WTC11 (cell line): Measurements from ENCODE around the gene RASGRP4. TPM values are rescaled to one million over a fixed set of nuclear protein-coding genes. Genes with fewer than 3 reads are reported as not detected.

Experiments used
- ATAC-seq: fragments of 200-7000 bp; cut with Tn5 transposase; 2 replicates; pipeline ENCODE4 v1.10.0; 2021; ENCODE audit warnings: mild to moderate bottlenecking, moderate library complexity
- CTCF ChIA-PET: fragments of 300-600 bp; sonication (Branson Sonifier 250); formaldehyde crosslinking; loops from one replicate; lab custom pipeline; 2021; ENCODE audit warnings: antibody characterized with exemption; lab: Charles Lee
- POLR2A ChIA-PET: fragments of 350-600 bp; sonication (Branson Sonifier 250); formaldehyde crosslinking; loops from one replicate; lab custom pipeline; 2021; ENCODE audit warnings: antibody characterized with exemption; lab: Charles Lee
- DNase-seq: peaks from one replicate; pipeline ENCODE4 v3.0.0; 2021; ENCODE audit warnings: low spot score
- H3K27ac Mint-ChIP-seq: 2 replicates; pipeline ENCODE4 v1.8.0; 2021; ENCODE audit warnings: mixed read lengths
- H3K27me3 Mint-ChIP-seq: 2 replicates; pipeline ENCODE4 v1.8.0; 2021; ENCODE audit warnings: low read depth, mild to moderate bottlenecking, moderate library complexity, mixed read lengths
- H3K36me3 Mint-ChIP-seq: 2 replicates; pipeline ENCODE4 v1.8.0; 2021; ENCODE audit warnings: mixed read lengths
- H3K4me1 Mint-ChIP-seq: 2 replicates; pipeline ENCODE4 v1.8.0; 2022; ENCODE audit warnings: mixed read lengths
- H3K4me3 Mint-ChIP-seq: 2 replicates; pipeline ENCODE4 v1.8.0; 2021; ENCODE audit warnings: mild to moderate bottlenecking, moderate library complexity, mixed read lengths
- H3K9me3 Mint-ChIP-seq: 2 replicates; pipeline ENCODE4 v1.8.0; 2021; ENCODE audit warnings: mixed read lengths
- GTF2I ChIP-seq: fragments of 250-450 bp; sonication (Bioruptor Pico); conservative IDR thresholded peaks from 2 replicates; pipeline ENCODE4 v1.4.0; 2021; ENCODE audit warnings: mild to moderate bottlenecking
- HMGA2 ChIP-seq: fragments of 250-450 bp; sonication (Bioruptor Pico); IDR thresholded peaks from 2 replicates; pipeline ENCODE4 v1.4.0; 2021; ENCODE audit warnings: mild to moderate bottlenecking, moderate library complexity
- JUN ChIP-seq: sonication (generic); formaldehyde crosslinking; IDR thresholded peaks from 2 replicates; pipeline ENCODE4 v1.8.0; 2023; ENCODE audit warnings: mild to moderate bottlenecking, missing genetic modification reagents
- MYBL2 ChIP-seq: sonication (generic); formaldehyde crosslinking; IDR thresholded peaks from 2 replicates; pipeline ENCODE4 v1.8.1; 2023; ENCODE audit warnings: mild to moderate bottlenecking, moderate library complexity, missing genetic modification reagents
- NFYB ChIP-seq: sonication (generic); formaldehyde crosslinking; conservative IDR thresholded peaks from 2 replicates; pipeline ENCODE4 v1.8.0; 2022; ENCODE audit warnings: low read depth, missing genetic modification reagents
- RORB ChIP-seq: fragments of 250-450 bp; sonication (Bioruptor Pico); IDR thresholded peaks from 2 replicates; pipeline ENCODE4 v1.9.0; 2021; ENCODE audit warnings: mild to moderate bottlenecking
- SP1 ChIP-seq: sonication (generic); formaldehyde crosslinking; conservative IDR thresholded peaks from 2 replicates; pipeline ENCODE4 v1.8.1; 2022; ENCODE audit warnings: missing genetic modification reagents
- ZNF416 ChIP-seq: fragments of 250-450 bp; sonication (Bioruptor Pico); IDR thresholded peaks from 2 replicates; pipeline ENCODE4 v1.9.0; 2021; ENCODE audit warnings: mild to moderate bottlenecking, inconsistent platforms
- total RNA-seq: library from RNA; stranded (reverse); gene quantifications from 3 replicates; pipeline ENCODE4 v1.2.3, GENCODE V29; 2021
- TF ChIP-seq, protein P1 (sequence below): sonication (generic); formaldehyde crosslinking; IDR thresholded peaks from 2 replicates; pipeline ENCODE4 v1.8.0; 2022; ENCODE audit warnings: mild to moderate bottlenecking, missing genetic modification reagents
- TF ChIP-seq, protein P2 (sequence below): sonication (generic); formaldehyde crosslinking; IDR thresholded peaks from 2 replicates; pipeline ENCODE4 v1.8.1; 2023; ENCODE audit warnings: mild to moderate bottlenecking, moderate library complexity, missing genetic modification reagents
- TF ChIP-seq, protein P3 (sequence below): fragments of 200-600 bp; IDR thresholded peaks from 2 replicates; pipeline ENCODE4 v1.8.0; 2022; ENCODE audit warnings: antibody characterized with exemption
- TF ChIP-seq, protein P4 (sequence below): sonication (generic); formaldehyde crosslinking; IDR thresholded peaks from 2 replicates; pipeline ENCODE4 v1.8.1; 2023; ENCODE audit warnings: mild to moderate bottlenecking, missing genetic modification reagents, moderate library complexity
- TF ChIP-seq, protein P5 (sequence below): sonication (generic); formaldehyde crosslinking; IDR thresholded peaks from 2 replicates; pipeline ENCODE4 v1.8.1; 2022; ENCODE audit warnings: mild to moderate bottlenecking, missing genetic modification reagents, moderate library complexity, borderline replicate concordance
- TF ChIP-seq, protein P6 (sequence below): sonication (generic); formaldehyde crosslinking; IDR thresholded peaks from 2 replicates; pipeline ENCODE4 v1.8.0; 2022; ENCODE audit warnings: mild to moderate bottlenecking, missing genetic modification reagents

Gene RASGRP4
- total RNA-seq, 1 experiment from 2014 or later = 2.5 TPM

DNA sequence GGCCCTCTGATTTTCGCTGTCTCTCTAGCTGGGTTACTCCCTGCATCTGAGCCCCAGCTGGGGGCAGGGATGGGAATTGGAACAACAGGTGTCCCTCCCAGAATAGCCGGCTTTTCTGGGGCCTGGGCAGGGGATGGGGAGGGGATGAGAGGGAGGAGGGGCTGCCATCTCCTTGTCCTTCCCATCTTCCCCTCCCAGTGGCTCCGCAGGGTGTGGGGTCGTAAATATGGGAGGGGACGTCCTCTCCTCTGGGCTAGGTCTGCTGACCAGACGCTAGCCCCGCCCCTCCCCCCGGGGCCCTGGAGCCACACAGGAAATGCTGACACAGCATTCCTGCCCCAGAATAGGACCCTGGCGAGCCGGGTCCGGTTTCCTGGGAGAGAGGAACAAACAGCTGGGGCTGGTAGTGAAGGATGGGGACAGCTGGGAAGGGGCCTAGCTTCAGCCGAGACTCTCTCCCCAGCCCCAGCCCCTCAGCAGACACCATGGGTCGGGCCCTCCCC, 8.6 kb upstream of the RASGRP4 start (continued):
- TF ChIP-seq, protein P1, sequence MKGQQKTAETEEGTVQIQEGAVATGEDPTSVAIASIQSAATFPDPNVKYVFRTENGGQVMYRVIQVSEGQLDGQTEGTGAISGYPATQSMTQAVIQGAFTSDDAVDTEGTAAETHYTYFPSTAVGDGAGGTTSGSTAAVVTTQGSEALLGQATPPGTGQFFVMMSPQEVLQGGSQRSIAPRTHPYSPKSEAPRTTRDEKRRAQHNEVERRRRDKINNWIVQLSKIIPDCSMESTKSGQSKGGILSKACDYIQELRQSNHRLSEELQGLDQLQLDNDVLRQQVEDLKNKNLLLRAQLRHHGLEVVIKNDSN (CRISPR knock-in tag) = peak; percentile 46; the same call in 1 of the 2 replicates
- TF ChIP-seq, protein P2, sequence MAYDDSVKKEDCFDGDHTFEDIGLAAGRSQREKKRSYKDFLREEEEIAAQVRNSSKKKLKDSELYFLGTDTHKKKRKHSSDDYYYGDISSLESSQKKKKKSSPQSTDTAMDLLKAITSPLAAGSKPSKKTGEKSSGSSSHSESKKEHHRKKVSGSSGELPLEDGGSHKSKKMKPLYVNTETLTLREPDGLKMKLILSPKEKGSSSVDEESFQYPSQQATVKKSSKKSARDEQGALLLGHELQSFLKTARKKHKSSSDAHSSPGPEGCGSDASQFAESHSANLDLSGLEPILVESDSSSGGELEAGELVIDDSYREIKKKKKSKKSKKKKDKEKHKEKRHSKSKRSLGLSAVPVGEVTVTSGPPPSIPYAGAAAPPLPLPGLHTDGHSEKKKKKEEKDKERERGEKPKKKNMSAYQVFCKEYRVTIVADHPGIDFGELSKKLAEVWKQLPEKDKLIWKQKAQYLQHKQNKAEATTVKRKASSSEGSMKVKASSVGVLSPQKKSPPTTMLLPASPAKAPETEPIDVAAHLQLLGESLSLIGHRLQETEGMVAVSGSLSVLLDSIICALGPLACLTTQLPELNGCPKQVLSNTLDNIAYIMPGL (CRISPR knock-in tag) = no peak
- TF ChIP-seq, protein P3, sequence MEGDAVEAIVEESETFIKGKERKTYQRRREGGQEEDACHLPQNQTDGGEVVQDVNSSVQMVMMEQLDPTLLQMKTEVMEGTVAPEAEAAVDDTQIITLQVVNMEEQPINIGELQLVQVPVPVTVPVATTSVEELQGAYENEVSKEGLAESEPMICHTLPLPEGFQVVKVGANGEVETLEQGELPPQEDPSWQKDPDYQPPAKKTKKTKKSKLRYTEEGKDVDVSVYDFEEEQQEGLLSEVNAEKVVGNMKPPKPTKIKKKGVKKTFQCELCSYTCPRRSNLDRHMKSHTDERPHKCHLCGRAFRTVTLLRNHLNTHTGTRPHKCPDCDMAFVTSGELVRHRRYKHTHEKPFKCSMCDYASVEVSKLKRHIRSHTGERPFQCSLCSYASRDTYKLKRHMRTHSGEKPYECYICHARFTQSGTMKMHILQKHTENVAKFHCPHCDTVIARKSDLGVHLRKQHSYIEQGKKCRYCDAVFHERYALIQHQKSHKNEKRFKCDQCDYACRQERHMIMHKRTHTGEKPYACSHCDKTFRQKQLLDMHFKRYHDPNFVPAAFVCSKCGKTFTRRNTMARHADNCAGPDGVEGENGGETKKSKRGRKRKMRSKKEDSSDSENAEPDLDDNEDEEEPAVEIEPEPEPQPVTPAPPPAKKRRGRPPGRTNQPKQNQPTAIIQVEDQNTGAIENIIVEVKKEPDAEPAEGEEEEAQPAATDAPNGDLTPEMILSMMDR = no peak
- TF ChIP-seq ZNF416 (CRISPR knock-in tag) = no peak
- no peak for TF ChIP-seq HMGA2 (CRISPR knock-in tag)
- TF ChIP-seq, protein P4, sequence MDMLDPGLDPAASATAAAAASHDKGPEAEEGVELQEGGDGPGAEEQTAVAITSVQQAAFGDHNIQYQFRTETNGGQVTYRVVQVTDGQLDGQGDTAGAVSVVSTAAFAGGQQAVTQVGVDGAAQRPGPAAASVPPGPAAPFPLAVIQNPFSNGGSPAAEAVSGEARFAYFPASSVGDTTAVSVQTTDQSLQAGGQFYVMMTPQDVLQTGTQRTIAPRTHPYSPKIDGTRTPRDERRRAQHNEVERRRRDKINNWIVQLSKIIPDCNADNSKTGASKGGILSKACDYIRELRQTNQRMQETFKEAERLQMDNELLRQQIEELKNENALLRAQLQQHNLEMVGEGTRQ (CRISPR knock-in tag) = peak; percentile 62; the same call in 1 of the 2 replicates
- TF ChIP-seq, protein P5, sequence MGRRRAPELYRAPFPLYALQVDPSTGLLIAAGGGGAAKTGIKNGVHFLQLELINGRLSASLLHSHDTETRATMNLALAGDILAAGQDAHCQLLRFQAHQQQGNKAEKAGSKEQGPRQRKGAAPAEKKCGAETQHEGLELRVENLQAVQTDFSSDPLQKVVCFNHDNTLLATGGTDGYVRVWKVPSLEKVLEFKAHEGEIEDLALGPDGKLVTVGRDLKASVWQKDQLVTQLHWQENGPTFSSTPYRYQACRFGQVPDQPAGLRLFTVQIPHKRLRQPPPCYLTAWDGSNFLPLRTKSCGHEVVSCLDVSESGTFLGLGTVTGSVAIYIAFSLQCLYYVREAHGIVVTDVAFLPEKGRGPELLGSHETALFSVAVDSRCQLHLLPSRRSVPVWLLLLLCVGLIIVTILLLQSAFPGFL (CRISPR knock-in tag) = no peak
- TF ChIP-seq JUN (CRISPR knock-in tag) = no peak
- TF ChIP-seq NFYB (CRISPR knock-in tag) = no peak
- TF ChIP-seq, protein P6, sequence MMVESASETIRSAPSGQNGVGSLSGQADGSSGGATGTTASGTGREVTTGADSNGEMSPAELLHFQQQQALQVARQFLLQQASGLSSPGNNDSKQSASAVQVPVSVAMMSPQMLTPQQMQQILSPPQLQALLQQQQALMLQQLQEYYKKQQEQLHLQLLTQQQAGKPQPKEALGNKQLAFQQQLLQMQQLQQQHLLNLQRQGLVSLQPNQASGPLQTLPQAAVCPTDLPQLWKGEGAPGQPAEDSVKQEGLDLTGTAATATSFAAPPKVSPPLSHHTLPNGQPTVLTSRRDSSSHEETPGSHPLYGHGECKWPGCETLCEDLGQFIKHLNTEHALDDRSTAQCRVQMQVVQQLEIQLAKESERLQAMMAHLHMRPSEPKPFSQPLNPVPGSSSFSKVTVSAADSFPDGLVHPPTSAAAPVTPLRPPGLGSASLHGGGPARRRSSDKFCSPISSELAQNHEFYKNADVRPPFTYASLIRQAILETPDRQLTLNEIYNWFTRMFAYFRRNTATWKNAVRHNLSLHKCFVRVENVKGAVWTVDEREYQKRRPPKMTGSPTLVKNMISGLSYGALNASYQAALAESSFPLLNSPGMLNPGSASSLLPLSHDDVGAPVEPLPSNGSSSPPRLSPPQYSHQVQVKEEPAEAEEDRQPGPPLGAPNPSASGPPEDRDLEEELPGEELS (CRISPR knock-in tag) = peak; percentile 72; the same call in 1 of the 2 replicates
- TF ChIP-seq, all 79 proteins: peak for 10

DNA sequence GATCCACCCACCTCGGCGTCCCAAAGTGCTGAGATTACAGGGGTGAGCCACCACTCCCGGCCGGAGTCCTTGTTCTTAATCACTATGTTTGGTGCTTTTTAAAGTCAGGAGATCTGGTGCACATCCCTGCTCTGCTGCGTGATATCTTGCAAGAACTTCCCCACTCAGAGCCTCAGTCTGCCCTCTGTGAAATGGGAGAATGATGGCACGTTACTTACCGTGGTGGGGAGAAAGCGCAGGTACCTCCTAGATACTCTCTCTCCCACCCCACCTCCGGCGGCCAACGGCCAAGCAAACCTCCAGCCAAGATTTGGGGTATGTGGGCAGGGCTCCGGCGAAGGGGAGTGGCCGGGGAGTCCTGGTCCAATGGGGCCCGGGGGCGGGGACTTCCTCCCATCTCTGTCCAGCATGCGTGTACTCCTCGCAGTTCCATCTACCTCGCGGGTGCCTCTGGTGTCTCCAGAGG, 7.3 kb upstream of the RASGRP4 start, which contains the start of gene RYR1:
TSS of gene RYR1 (plus strand) at position 424 of the 466 bp plus-strand sequence. CDS start 139 bp downstream, outside the sequence.
- peak within 1 kb of the TSS; percentile 84 for H3K4me3 Mint-ChIP-seq
- H3K4me1 Mint-ChIP-seq = peaks cover 32% of the 10 kb centered on the region
- 0 out of 2 replicates have a peak, but pooled peaks have one; percentile 50 for TF ChIP-seq MYBL2 (CRISPR knock-in tag)
- TF ChIP-seq RORB = no peak
- peak; percentile 97 for TF ChIP-seq GTF2I (CRISPR knock-in tag)
- TF ChIP-seq SP1 (CRISPR knock-in tag) = peak; percentile 40; the same call in 1 of the 2 replicates
- CTCF ChIA-PET = interaction anchor here (5.2 kb wide), 1 partner anchor 30 kb away, joined by 29 read pairs; the partner anchor contains the start of gene FAM98C
- peak within 1 kb of the TSS; percentile 90 for H3K27ac Mint-ChIP-seq
- no peaks in the 10 kb centered on the region for H3K9me3 Mint-ChIP-seq
- POLR2A ChIA-PET = no interaction called here
- peaks cover 3% of the 10 kb centered on the region; the same call in 1 of the 2 replicates for H3K36me3 Mint-ChIP-seq
- DNase-seq = peak; percentile 97
- peaks cover 2% of the 10 kb centered on the region; the same call in 1 of the 2 replicates for H3K27me3 Mint-ChIP-seq
- peak; percentile 89 for ATAC-seq
